Mesenchymal stem cell (in vitro differentiated cells and primary cell): ENCODE results near the gene CASTOR1.
A peak's percentile ranks its signal among the peaks of the same experiment; 100 is the strongest.

ENCODE experiments used
- DNase-seq: peaks from one replicate; pipeline ENCODE4 v3.0.0-alpha.2; 2013
- H2AFZ ChIP-seq: one replicate; pipeline ENCODE4 v1.6.1; 2013; ENCODE audit warnings: low read depth, mild to moderate bottlenecking, control low read depth, inconsistent platforms, low read length, moderate library complexity
- H2AK5ac ChIP-seq: 2 replicates; pipeline ENCODE4 v1.6.1; 2013; ENCODE audit warnings: low read length, moderate library complexity, mild to moderate bottlenecking, inconsistent platforms; ENCODE audit not compliant: severe bottlenecking
- H2BK120ac ChIP-seq: one replicate; pipeline ENCODE4 v1.6.1; 2013; ENCODE audit warnings: low read depth, mild to moderate bottlenecking, inconsistent platforms, low read length, moderate library complexity
- H2BK12ac ChIP-seq, 2 experiments: one replicate each; pipeline ENCODE4 v1.6.1; 2013; ENCODE audit warnings: inconsistent platforms in 2 of 2, low read length in 2 of 2, mild to moderate bottlenecking in 2 of 2, moderate library complexity in 2 of 2, control low read depth in 1 of 2
- H2BK15ac ChIP-seq: one replicate; pipeline ENCODE4 v1.6.1; 2013; ENCODE audit warnings: mild to moderate bottlenecking, low read depth, inconsistent platforms; ENCODE audit not compliant: poor library complexity, severe bottlenecking
- H2BK5ac ChIP-seq: 2 replicates; pipeline ENCODE4 v1.6.1; 2013; ENCODE audit warnings: low read depth, mild to moderate bottlenecking, low read length, control low read depth, inconsistent platforms; ENCODE audit not compliant: poor library complexity, severe bottlenecking
- H3K14ac ChIP-seq, 2 experiments: one replicate each; pipeline ENCODE4 v1.6.1; 2013; ENCODE audit warnings: inconsistent platforms in 2 of 2, low read length in 2 of 2, control low read depth in 1 of 2, mild to moderate bottlenecking in 1 of 2, moderate library complexity in 1 of 2
- H3K18ac ChIP-seq, 2 experiments: one replicate each; pipeline ENCODE4 v1.6.1; 2013; ENCODE audit warnings: inconsistent platforms in 2 of 2, low read length in 2 of 2, control low read depth in 1 of 2, low read depth in 1 of 2, mild to moderate bottlenecking in 1 of 2
- H3K23ac ChIP-seq, 2 experiments: one replicate each; pipeline ENCODE4 v1.6.1; 2013; ENCODE audit warnings: inconsistent platforms in 2 of 2, low read length in 2 of 2, mild to moderate bottlenecking in 2 of 2, moderate library complexity in 2 of 2, control low read depth in 1 of 2
- H3K27ac ChIP-seq: 2 replicates; pipeline ENCODE4 v1.5.1; 2013; ENCODE audit warnings: mild to moderate bottlenecking, moderate library complexity, low read length, control low read depth, inconsistent platforms; ENCODE audit not compliant: poor library complexity, severe bottlenecking
- H3K27me3 ChIP-seq, 2 experiments: 2 replicates each; pipeline versions ENCODE4 v1.6.1 to v1.7.0; 2013; ENCODE audit warnings: low read length in 2 of 2, mild to moderate bottlenecking in 2 of 2, moderate library complexity in 2 of 2, control low read depth in 1 of 2, inconsistent platforms in 1 of 2; ENCODE audit not compliant: control insufficient read depth in 1 of 2, insufficient read depth in 1 of 2
- H3K36me3 ChIP-seq, 2 experiments: 2 replicates each; pipeline versions ENCODE4 v1.6.1 to v1.7.0; 2013; ENCODE audit warnings: low read length in 2 of 2, control low read depth in 1 of 2, inconsistent platforms in 1 of 2, low read depth in 1 of 2, mild to moderate bottlenecking in 1 of 2; ENCODE audit not compliant: insufficient read depth in 2 of 2, control insufficient read depth in 1 of 2
- H3K4ac ChIP-seq, 2 experiments: one replicate each; pipeline ENCODE4 v1.6.1; 2013; ENCODE audit warnings: inconsistent platforms in 2 of 2, low read length in 2 of 2, mild to moderate bottlenecking in 2 of 2, moderate library complexity in 2 of 2, control low read depth in 1 of 2, low read depth in 1 of 2
- H3K4me1 ChIP-seq: 2 replicates; pipeline ENCODE4 v1.6.1; 2013; ENCODE audit warnings: low read depth, low read length, control low read depth; ENCODE audit not compliant: control insufficient read depth, insufficient read depth
- H3K4me2 ChIP-seq: 2 replicates; pipeline ENCODE4 v1.6.1; 2013; ENCODE audit warnings: low read length, mild to moderate bottlenecking, inconsistent platforms; ENCODE audit not compliant: poor library complexity, severe bottlenecking
- H3K4me3 ChIP-seq, 2 experiments: 2 replicates each; pipeline versions ENCODE4 v1.5.1 to v1.7.0; 2013; ENCODE audit warnings: low read length in 2 of 2, mild to moderate bottlenecking in 2 of 2, control low read depth in 1 of 2, low read depth in 1 of 2; ENCODE audit not compliant: insufficient read depth in 1 of 2
- H3K79me1 ChIP-seq: replicated peaks from 2 replicates; pipeline ENCODE4 v1.6.1; 2013; ENCODE audit warnings: mild to moderate bottlenecking, control low read depth, low read length, inconsistent platforms; ENCODE audit not compliant: poor library complexity, severe bottlenecking
- H3K9ac ChIP-seq: 2 replicates; pipeline ENCODE4 v1.7.0; 2013; ENCODE audit warnings: mild to moderate bottlenecking, low read length, moderate library complexity
- H3K9me3 ChIP-seq: 2 replicates; pipeline ENCODE4 v1.7.0; 2013; ENCODE audit warnings: mild to moderate bottlenecking, low read length; ENCODE audit not compliant: control insufficient read depth
- H4K8ac ChIP-seq: one replicate; pipeline ENCODE4 v1.6.1; 2013; ENCODE audit warnings: inconsistent platforms, mild to moderate bottlenecking, low read length, moderate library complexity
- H4K91ac ChIP-seq: one replicate; pipeline ENCODE4 v1.6.1; 2013; ENCODE audit warnings: mild to moderate bottlenecking, low read length, inconsistent platforms
- WGBS: methylation state at CpG from one replicate; pipeline ENCODE4 v1.1.7; 2013; ENCODE audit warnings: mixed read lengths; 5-methylcytosine and 5-hydroxymethylcytosine counted together

CASTOR1 gene

GRCh38 chr22:30332994-30333706 is 43.8 kb upstream of the CASTOR1 start:
- DNase-seq: no peak
- H2BK12ac ChIP-seq: no peak overlapping the region
- H2BK120ac ChIP-seq: no peak overlapping the region
- no peak overlapping the region for H4K91ac ChIP-seq
- no peak overlapping the region for H3K23ac ChIP-seq
- H2AFZ ChIP-seq: no peak overlapping the region
- no peak overlapping the region for H3K4ac ChIP-seq
- H3K27me3 ChIP-seq: no peaks in the 10 kb centered on the region
- H3K4me3 ChIP-seq: no peak overlapping the region
- no peak overlapping the region for H3K18ac ChIP-seq
- no peak overlapping the region for H3K4me2 ChIP-seq
- no peak overlapping the region for H4K8ac ChIP-seq
- H3K27ac ChIP-seq: no peak overlapping the region
- H2BK15ac ChIP-seq: no peak overlapping the region
- no peak overlapping the region for H2AK5ac ChIP-seq
- H3K14ac ChIP-seq: no peak overlapping the region
- H3K9me3 ChIP-seq: no peaks in the 10 kb centered on the region
- H2BK5ac ChIP-seq: no peak overlapping the region
- no peak overlapping the region for H3K9ac ChIP-seq
- peaks cover 71 to 80% of the 10 kb centered on the region in 2 experiments for H3K36me3 ChIP-seq
- WGBS: 100% methylated on average over 2 of the region's 2 CpGs
- H3K4me1 ChIP-seq: peaks cover 5% of the 10 kb centered on the region
- peaks cover 15% of the 10 kb centered on the region for H3K79me1 ChIP-seq

DNA sequence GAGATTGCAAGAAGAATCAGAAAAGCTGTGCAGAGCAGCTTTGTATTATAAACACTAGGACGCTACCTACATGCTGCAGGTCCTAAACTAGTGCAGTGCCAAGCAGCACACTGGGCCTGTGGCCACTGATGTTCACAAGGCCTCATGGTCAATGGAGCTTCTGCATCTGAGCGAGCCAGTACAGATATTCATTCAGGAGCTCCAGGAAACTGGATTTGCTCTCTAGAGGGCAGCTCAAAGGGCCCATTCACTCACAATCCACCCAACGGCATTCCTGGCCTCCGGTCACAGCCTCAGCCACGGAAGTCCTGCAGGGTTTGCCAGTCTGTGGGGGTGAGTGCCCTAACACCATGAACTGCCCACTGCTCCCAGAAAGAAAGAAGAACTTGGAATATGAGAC is 43.2 kb upstream of the CASTOR1 start:
- no peak overlapping the region for H3K9ac ChIP-seq
- no peak overlapping the region for H2BK12ac ChIP-seq
- H2AFZ ChIP-seq: no peak overlapping the region
- no peak overlapping the region for H2BK5ac ChIP-seq
- no peak overlapping the region for H2BK120ac ChIP-seq
- no peaks in the 10 kb centered on the region for H3K27me3 ChIP-seq
- peaks cover 7% of the 10 kb centered on the region for H3K4me1 ChIP-seq
- no peak overlapping the region for H3K4me2 ChIP-seq
- H3K9me3 ChIP-seq: no peaks in the 10 kb centered on the region
- H2BK15ac ChIP-seq: no peak overlapping the region
- no peak overlapping the region for H3K18ac ChIP-seq
- DNase-seq: no peak
- H3K27ac ChIP-seq: no peak overlapping the region
- peaks cover 65 to 75% of the 10 kb centered on the region in 2 experiments for H3K36me3 ChIP-seq
- no peak overlapping the region for H2AK5ac ChIP-seq
- H3K23ac ChIP-seq: no peak overlapping the region
- no peak overlapping the region for H3K14ac ChIP-seq
- peaks cover 15% of the 10 kb centered on the region for H3K79me1 ChIP-seq
- no peak overlapping the region for H4K8ac ChIP-seq
- no peak overlapping the region for H4K91ac ChIP-seq
- H3K4me3 ChIP-seq: no peak overlapping the region
- WGBS: 99% methylated on average over 5 of the region's 5 CpGs
- no peak overlapping the region for H3K4ac ChIP-seq

DNA sequence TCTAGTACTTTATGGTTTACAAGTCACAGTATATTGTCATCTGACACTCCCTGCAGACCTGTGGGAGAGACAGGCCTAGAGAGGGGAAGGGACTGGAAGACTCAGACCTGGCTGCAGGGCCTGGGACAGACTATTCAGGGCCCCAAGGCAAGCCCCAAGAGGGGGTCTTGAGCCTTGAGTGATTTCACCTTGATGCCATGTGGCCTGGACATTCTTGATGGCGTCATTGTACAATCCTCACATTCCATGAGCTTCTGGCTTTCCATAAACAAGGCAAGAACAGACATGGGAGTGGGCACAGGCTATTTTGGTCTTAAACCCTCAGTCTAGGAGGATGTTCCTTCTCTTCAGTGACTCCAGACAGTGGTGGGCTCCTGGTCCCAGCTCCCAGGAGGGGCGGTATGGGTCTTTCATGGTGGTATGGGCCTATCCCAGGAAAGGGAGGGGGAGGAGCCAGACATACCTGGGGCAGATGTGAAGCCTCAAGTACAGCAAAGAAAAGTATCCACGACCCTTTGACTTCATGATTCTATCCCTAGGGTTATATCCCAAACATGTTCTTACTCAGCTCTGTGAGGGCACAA is 39.3 kb upstream of the CASTOR1 start:
- Histone ChIP-seq H4K8ac (no peak overlapping the region), H3K18ac (no peak overlapping the region), H2BK12ac (no peak overlapping the region), H2BK15ac (peak overlapping the region; percentile 31), H3K4me2 (no peak overlapping the region), H3K4me3 (no peak overlapping the region), H3K9me3 (no peaks in the 10 kb centered on the region), H2AK5ac (peak overlapping the region; percentile 53), H3K4ac (no peak overlapping the region), H3K23ac (no peak overlapping the region), H3K36me3 (peaks cover 25 to 36% of the 10 kb centered on the region in 2 experiments), H2BK120ac (no peak overlapping the region), H4K91ac (no peak overlapping the region), H2AFZ (peak overlapping the region; percentile 14), H3K14ac (no peak overlapping the region), H3K9ac (no peak overlapping the region), H3K27ac (peak overlapping the region; percentile 53), H3K27me3 (no peaks in the 10 kb centered on the region), H3K4me1 (peaks cover 25% of the 10 kb centered on the region), H2BK5ac (no peak overlapping the region), H3K79me1 (peaks cover 7% of the 10 kb centered on the region)
- peak; percentile 26 for DNase-seq
- WGBS: 77% methylated on average over 2 of the region's 3 CpGs

DNA sequence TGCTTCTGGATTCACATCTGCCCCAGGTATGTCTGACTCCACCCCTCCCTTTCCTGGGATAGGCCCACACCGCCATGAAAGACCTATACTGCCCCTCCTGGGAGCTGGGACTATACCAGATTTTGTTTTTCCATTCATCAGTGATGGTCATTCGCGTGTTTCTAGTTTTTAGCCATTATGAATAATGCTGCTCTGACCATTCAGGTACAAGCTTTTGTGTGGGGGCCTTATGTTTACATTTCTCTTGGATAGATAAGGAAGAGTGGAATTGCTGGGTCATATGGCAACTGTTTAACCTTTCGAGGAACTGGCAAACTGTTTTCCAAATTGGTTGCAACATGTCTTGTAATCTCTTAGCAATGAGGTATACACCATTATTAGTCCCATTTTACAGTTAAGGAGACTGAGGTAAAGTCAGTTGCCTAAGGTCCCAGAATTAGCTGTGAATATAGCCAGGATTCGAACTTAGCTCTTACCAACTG is 38.6 kb upstream of the CASTOR1 start:
- no peak overlapping the region for H3K4me2 ChIP-seq
- no peak overlapping the region for H3K4ac ChIP-seq
- no peak overlapping the region for H3K9ac ChIP-seq
- H3K9me3 ChIP-seq: no peaks in the 10 kb centered on the region
- no peak overlapping the region for H3K14ac ChIP-seq
- no peak overlapping the region for H3K18ac ChIP-seq
- no peak overlapping the region for H2BK15ac ChIP-seq
- H3K4me3 ChIP-seq: no peak overlapping the region
- H3K4me1 ChIP-seq: peaks cover 25% of the 10 kb centered on the region
- 72% methylated on average over 4 of the region's 5 CpGs for WGBS
- H3K36me3 ChIP-seq: peaks cover 20 to 33% of the 10 kb centered on the region in 2 experiments
- no peaks in the 10 kb centered on the region for H3K27me3 ChIP-seq
- H4K91ac ChIP-seq: no peak overlapping the region
- H2BK120ac ChIP-seq: no peak overlapping the region
- H2BK5ac ChIP-seq: no peak overlapping the region
- no peak overlapping the region for H3K23ac ChIP-seq
- peak; percentile 22 for DNase-seq
- H3K79me1 ChIP-seq: peaks cover 7% of the 10 kb centered on the region
- no peak overlapping the region for H2BK12ac ChIP-seq
- peak overlapping the region; percentile 53 for H3K27ac ChIP-seq
- no peak overlapping the region for H2AK5ac ChIP-seq
- H2AFZ ChIP-seq: no peak overlapping the region
- no peak overlapping the region for H4K8ac ChIP-seq
